Measurements from ENCODE around the gene PEG3. TPM values are rescaled to one million over a fixed set of nuclear protein-coding genes. Genes with fewer than 3 reads are reported as not detected.

The PEG3 gene
- total RNA-seq, 1 donor from 2014 or later = not detected

DNA sequence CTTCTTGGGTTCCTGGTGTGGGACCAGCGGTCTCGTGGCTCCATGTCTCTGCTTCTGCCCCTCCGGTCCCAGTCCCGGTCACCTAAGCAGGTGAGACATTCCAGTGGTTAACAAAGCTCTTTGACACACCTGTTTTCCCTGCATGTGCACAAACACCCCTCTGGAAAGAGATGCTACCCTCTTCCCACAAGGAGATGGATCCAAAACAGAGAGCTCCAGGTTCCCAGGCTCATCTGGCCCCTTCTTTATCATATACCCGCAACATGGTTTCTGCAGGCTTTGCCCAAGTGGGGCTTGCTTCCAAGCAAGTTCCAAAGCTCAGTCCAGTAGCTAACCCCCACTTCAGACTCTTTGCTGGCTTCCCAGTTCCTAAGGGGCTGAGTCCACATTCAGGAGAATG, 17.8 kb downstream of the PEG3 start:
- TF ChIP-seq, protein P1, sequence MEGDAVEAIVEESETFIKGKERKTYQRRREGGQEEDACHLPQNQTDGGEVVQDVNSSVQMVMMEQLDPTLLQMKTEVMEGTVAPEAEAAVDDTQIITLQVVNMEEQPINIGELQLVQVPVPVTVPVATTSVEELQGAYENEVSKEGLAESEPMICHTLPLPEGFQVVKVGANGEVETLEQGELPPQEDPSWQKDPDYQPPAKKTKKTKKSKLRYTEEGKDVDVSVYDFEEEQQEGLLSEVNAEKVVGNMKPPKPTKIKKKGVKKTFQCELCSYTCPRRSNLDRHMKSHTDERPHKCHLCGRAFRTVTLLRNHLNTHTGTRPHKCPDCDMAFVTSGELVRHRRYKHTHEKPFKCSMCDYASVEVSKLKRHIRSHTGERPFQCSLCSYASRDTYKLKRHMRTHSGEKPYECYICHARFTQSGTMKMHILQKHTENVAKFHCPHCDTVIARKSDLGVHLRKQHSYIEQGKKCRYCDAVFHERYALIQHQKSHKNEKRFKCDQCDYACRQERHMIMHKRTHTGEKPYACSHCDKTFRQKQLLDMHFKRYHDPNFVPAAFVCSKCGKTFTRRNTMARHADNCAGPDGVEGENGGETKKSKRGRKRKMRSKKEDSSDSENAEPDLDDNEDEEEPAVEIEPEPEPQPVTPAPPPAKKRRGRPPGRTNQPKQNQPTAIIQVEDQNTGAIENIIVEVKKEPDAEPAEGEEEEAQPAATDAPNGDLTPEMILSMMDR (IDR thresholded peaks at IDR 0.05; ENCODE audit: insufficient read depth, low read depth, low read length) = no peak
- no peak for TF ChIP-seq EZH2 (IDR thresholded peaks at IDR 0.05; ENCODE audit: insufficient read depth, low read length)
- Histone ChIP-seq H3K27ac (ENCODE audit: low read depth, low read length) (no peak overlapping the region), H3K4me2 (ENCODE audit: low read length) (no peak overlapping the region), H3K79me2 (ENCODE audit: insufficient read depth, low read length) (no peaks in the 10 kb centered on the region), H3K9ac (ENCODE audit: low read length) (no peak overlapping the region), H2AFZ (ENCODE audit: low read depth, low read length) (no peak overlapping the region), H3K9me3 (ENCODE audit: insufficient read depth, low read depth, low read length) (peaks cover 10% of the 10 kb centered on the region), H3K27me3 (ENCODE audit: insufficient read depth, low read length) (no peaks in the 10 kb centered on the region), H4K20me1 (ENCODE audit: insufficient read depth, low read length) (no peaks in the 10 kb centered on the region), H3K4me3 (ENCODE audit: insufficient read depth, low read depth, low read length) (no peak overlapping the region), H3K4me1 (ENCODE audit: insufficient read depth, low read length) (no peaks in the 10 kb centered on the region), H3K36me3 (ENCODE audit: insufficient read depth, low read length) (no peaks in the 10 kb centered on the region)
- Mint-ChIP-seq H3K27me3 (ENCODE audit: low read depth, unreplicated experiment) (no peaks in the 10 kb centered on the region), H3K36me3 (ENCODE audit: low read depth, unreplicated experiment) (no peaks in the 10 kb centered on the region), H3K27ac (ENCODE audit: unreplicated experiment) (no peak overlapping the region), H3K4me3 (ENCODE audit: unreplicated experiment) (no peak overlapping the region), H3K9me3 (ENCODE audit: unreplicated experiment) (peaks cover 17% of the 10 kb centered on the region), H3K4me1 (ENCODE audit: low read depth, unreplicated experiment) (no peaks in the 10 kb centered on the region)
- DNase-seq (ENCODE audit: low read depth) = no peak
- FAIRE-seq = no peak

DNA sequence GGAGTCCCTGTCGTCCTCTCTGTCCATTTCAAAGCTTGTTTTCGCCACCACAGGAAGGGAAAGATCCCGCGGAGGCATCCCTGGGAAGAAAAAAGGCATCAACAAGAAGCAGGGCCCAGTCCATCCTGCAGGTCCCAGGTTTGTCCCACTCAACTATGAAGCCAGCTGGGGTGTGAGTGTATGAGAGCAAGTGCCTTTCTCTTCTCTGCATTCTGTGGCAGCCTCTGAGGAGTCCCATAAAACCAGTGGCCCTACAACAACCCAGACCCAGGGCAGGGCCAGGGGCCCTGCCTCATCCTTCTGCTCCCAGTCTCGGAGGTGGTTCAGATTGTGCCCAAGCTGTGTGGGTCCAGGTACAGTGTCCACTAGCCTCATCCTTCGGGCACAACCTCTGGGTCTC, 18.9 kb downstream of the PEG3 start:
- H3K36me3 ChIP-seq (ENCODE audit: insufficient read depth, low read length) = no peaks in the 10 kb centered on the region
- no peaks in the 10 kb centered on the region for H3K4me1 ChIP-seq (ENCODE audit: insufficient read depth, low read length)
- no peak overlapping the region for H3K4me3 Mint-ChIP-seq (ENCODE audit: unreplicated experiment)
- H3K27ac ChIP-seq (ENCODE audit: low read depth, low read length) = no peak overlapping the region
- no peaks in the 10 kb centered on the region for H3K27me3 Mint-ChIP-seq (ENCODE audit: low read depth, unreplicated experiment)
- H3K9me3 ChIP-seq (ENCODE audit: insufficient read depth, low read depth, low read length) = peaks cover 10% of the 10 kb centered on the region
- no peak overlapping the region for H2AFZ ChIP-seq (ENCODE audit: low read depth, low read length)
- H3K4me1 Mint-ChIP-seq (ENCODE audit: low read depth, unreplicated experiment) = no peaks in the 10 kb centered on the region
- H3K27ac Mint-ChIP-seq (ENCODE audit: unreplicated experiment) = no peak overlapping the region
- FAIRE-seq = no peak
- no peak overlapping the region for H3K4me3 ChIP-seq (ENCODE audit: insufficient read depth, low read depth, low read length)
- no peak overlapping the region for H3K9ac ChIP-seq (ENCODE audit: low read length)
- TF ChIP-seq EZH2 (IDR thresholded peaks at IDR 0.05; ENCODE audit: insufficient read depth, low read length) = no peak
- TF ChIP-seq, protein P1 (IDR thresholded peaks at IDR 0.05; ENCODE audit: insufficient read depth, low read depth, low read length) = no peak
- DNase-seq (ENCODE audit: low read depth) = no peak
- peaks cover 17% of the 10 kb centered on the region for H3K9me3 Mint-ChIP-seq (ENCODE audit: unreplicated experiment)
- H4K20me1 ChIP-seq (ENCODE audit: insufficient read depth, low read length) = no peaks in the 10 kb centered on the region
- H3K27me3 ChIP-seq (ENCODE audit: insufficient read depth, low read length) = no peaks in the 10 kb centered on the region
- no peaks in the 10 kb centered on the region for H3K36me3 Mint-ChIP-seq (ENCODE audit: low read depth, unreplicated experiment)
- no peak overlapping the region for H3K4me2 ChIP-seq (ENCODE audit: low read length)
- H3K79me2 ChIP-seq (ENCODE audit: insufficient read depth, low read length) = no peaks in the 10 kb centered on the region

DNA sequence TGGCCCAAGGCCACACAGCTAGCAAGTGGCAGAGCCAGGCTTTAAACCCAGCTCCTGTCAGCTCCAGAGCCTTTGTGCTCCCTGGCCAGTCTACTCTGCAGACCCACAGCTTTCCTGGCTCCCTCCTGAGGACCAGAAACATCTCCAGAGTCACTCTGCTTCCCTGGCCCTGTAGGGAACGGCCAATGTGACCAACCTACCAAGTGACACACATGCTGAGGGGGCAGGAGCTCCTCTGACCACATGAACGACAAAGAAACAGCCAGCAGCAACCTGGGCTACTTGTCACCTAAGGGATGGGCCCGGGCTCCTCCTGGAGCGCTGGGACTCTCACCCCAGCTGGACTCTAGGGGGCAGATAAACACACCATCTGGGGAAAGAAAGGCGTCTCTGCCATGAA, 19.3 kb downstream of the PEG3 start:
- no peak overlapping the region for H3K27ac ChIP-seq (ENCODE audit: low read depth, low read length)
- FAIRE-seq = no peak
- no peaks in the 10 kb centered on the region for H3K27me3 ChIP-seq (ENCODE audit: insufficient read depth, low read length)
- TF ChIP-seq EZH2 (IDR thresholded peaks at IDR 0.05; ENCODE audit: insufficient read depth, low read length) = no peak
- TF ChIP-seq, protein P1 (IDR thresholded peaks at IDR 0.05; ENCODE audit: insufficient read depth, low read depth, low read length) = no peak
- no peaks in the 10 kb centered on the region for H4K20me1 ChIP-seq (ENCODE audit: insufficient read depth, low read length)
- H3K27ac Mint-ChIP-seq (ENCODE audit: unreplicated experiment) = no peak overlapping the region
- peaks cover 14% of the 10 kb centered on the region for H3K9me3 ChIP-seq (ENCODE audit: insufficient read depth, low read depth, low read length)
- DNase-seq (ENCODE audit: low read depth) = no peak
- no peaks in the 10 kb centered on the region for H3K4me1 Mint-ChIP-seq (ENCODE audit: low read depth, unreplicated experiment)
- H2AFZ ChIP-seq (ENCODE audit: low read depth, low read length) = no peak overlapping the region
- no peaks in the 10 kb centered on the region for H3K4me1 ChIP-seq (ENCODE audit: insufficient read depth, low read length)
- no peak overlapping the region for H3K9ac ChIP-seq (ENCODE audit: low read length)
- H3K79me2 ChIP-seq (ENCODE audit: insufficient read depth, low read length) = no peaks in the 10 kb centered on the region
- H3K4me2 ChIP-seq (ENCODE audit: low read length) = no peak overlapping the region
- no peak overlapping the region for H3K4me3 Mint-ChIP-seq (ENCODE audit: unreplicated experiment)
- no peaks in the 10 kb centered on the region for H3K36me3 ChIP-seq (ENCODE audit: insufficient read depth, low read length)
- H3K4me3 ChIP-seq (ENCODE audit: insufficient read depth, low read depth, low read length) = no peak overlapping the region
- H3K9me3 Mint-ChIP-seq (ENCODE audit: unreplicated experiment) = peaks cover 17% of the 10 kb centered on the region
- H3K27me3 Mint-ChIP-seq (ENCODE audit: low read depth, unreplicated experiment) = no peaks in the 10 kb centered on the region
- no peaks in the 10 kb centered on the region for H3K36me3 Mint-ChIP-seq (ENCODE audit: low read depth, unreplicated experiment)

Data from astrocyte (in vitro differentiated cells and primary cell).